Measurements from ENCODE around the gene PDE4D.

GRCh38 chr5:59416026-59416425 lies 477.5 kb downstream of the PDE4D start:
- TF ChIP-seq CTCF (IDR thresholded peaks at IDR 0.05) (no peak), POLR2A (IDR thresholded peaks at IDR 0.05) (no peak)

Data from tibial nerve (tissue), 3 donors.